HepG2 (cell line): Measurements from ENCODE around the gene ATP5F1E. TPM values are rescaled to one million over a fixed set of nuclear protein-coding genes. Genes with fewer than 3 reads are reported as not detected.
A peak's percentile ranks its signal among the peaks of the same experiment; 100 is the strongest.

Experiments
- ARID2 ChIP-seq: sonication (generic); formaldehyde crosslinking; IDR thresholded peaks from 2 replicates; pipeline ENCODE4 v1.8.1; 2022; ENCODE audit warnings: mild to moderate bottlenecking, missing genetic modification reagents, borderline replicate concordance
- EEA1 ChIP-seq: sonication (generic); formaldehyde crosslinking; IDR thresholded peaks from 2 replicates; pipeline ENCODE4 v1.5.1; 2020; ENCODE audit warnings: mild to moderate bottlenecking, missing genetic modification reagents, borderline replicate concordance
- FOXO1 ChIP-seq: sonication (generic); formaldehyde crosslinking; IDR thresholded peaks from 2 replicates; pipeline ENCODE4 v1.4.0; 2020; ENCODE audit warnings: missing genetic modification reagents
- HNRNPL ChIP-seq: fragments of 200-400 bp; formaldehyde crosslinking; IDR thresholded peaks from 2 replicates; pipeline ENCODE4 v1.6.1; 2017; ENCODE audit warnings: mild to moderate bottlenecking, low read depth, low read length
- MXI1 ChIP-seq: IDR thresholded peaks from 3 replicates; pipeline ENCODE4 v1.6.1; 2012; ENCODE audit warnings: low read depth, low read length, inconsistent platforms, borderline replicate concordance
- NR2C2 ChIP-seq: sonication (generic); formaldehyde crosslinking; IDR thresholded peaks from 2 replicates; pipeline ENCODE4 v1.4.0; 2020; ENCODE audit warnings: missing genetic modification reagents, mild to moderate bottlenecking, moderate library complexity, borderline replicate concordance
- POGK ChIP-seq: sonication (generic); formaldehyde crosslinking; conservative IDR thresholded peaks from 2 replicates; pipeline ENCODE4 v1.8.0; 2022; ENCODE audit warnings: mild to moderate bottlenecking, moderate library complexity, missing genetic modification reagents
- RXRA ChIP-seq: sonication (generic); formaldehyde crosslinking; IDR thresholded peaks from 2 replicates; pipeline ENCODE4 v1.5.1; 2020; ENCODE audit warnings: missing genetic modification reagents
- SALL2 ChIP-seq: sonication (generic); formaldehyde crosslinking; IDR thresholded peaks from 2 replicates; pipeline ENCODE4 v1.8.1; 2023; ENCODE audit warnings: mild to moderate bottlenecking, missing genetic modification reagents, inconsistent platforms
- SMARCE1 ChIP-seq: fragments of 450-650 bp; IDR thresholded peaks from 2 replicates; pipeline ENCODE4 v1.6.1; 2017; ENCODE audit warnings: borderline replicate concordance
- SRSF9 ChIP-seq: fragments of 200-400 bp; formaldehyde crosslinking; IDR thresholded peaks from 2 replicates; pipeline ENCODE4 v1.6.1; 2018; ENCODE audit warnings: borderline replicate concordance, mild to moderate bottlenecking, low read depth, low read length; ENCODE audit not compliant: insufficient read depth, poor library complexity, severe bottlenecking
- USF2 ChIP-seq, 2 experiments: sonication (generic) in 1 of 2; formaldehyde crosslinking in 1 of 2; IDR thresholded peaks; 2 replicates each; pipeline versions ENCODE4 v1.5.1 to v1.6.1; 2011 to 2020; ENCODE audit warnings: borderline replicate concordance in 1 of 2, low read depth in 1 of 2, low read length in 1 of 2, mild to moderate bottlenecking in 1 of 2, missing genetic modification reagents in 1 of 2, moderate library complexity in 1 of 2
- ZBTB25 ChIP-seq: IDR thresholded peaks from 2 replicates; pipeline ENCODE4 v1.6.1; 2018; ENCODE audit warnings: missing genetic modification reagents
- ZFP41 ChIP-seq: sonication (generic); formaldehyde crosslinking; IDR thresholded peaks from 2 replicates; pipeline ENCODE4 v1.4.0; 2020; ENCODE audit warnings: mild to moderate bottlenecking, missing genetic modification reagents, borderline replicate concordance
- ZGPAT ChIP-seq: IDR thresholded peaks from 2 replicates; pipeline ENCODE4 v1.6.1; 2016; ENCODE audit warnings: mild to moderate bottlenecking
- ZNF281 ChIP-seq: sonication (generic); formaldehyde crosslinking; IDR thresholded peaks from 2 replicates; pipeline ENCODE4 v1.4.0; 2020; ENCODE audit warnings: missing genetic modification reagents, borderline replicate concordance
- ZNF30 ChIP-seq: sonication (generic); formaldehyde crosslinking; IDR thresholded peaks from 2 replicates; pipeline ENCODE4 v1.5.0; 2020; ENCODE audit warnings: mild to moderate bottlenecking, missing genetic modification reagents
- ZNF558 ChIP-seq: sonication (generic); formaldehyde crosslinking; IDR thresholded peaks from 2 replicates; pipeline ENCODE4 v1.9.0; 2022; ENCODE audit warnings: mild to moderate bottlenecking, missing genetic modification reagents, borderline replicate concordance
- ZNF776 ChIP-seq: sonication (generic); formaldehyde crosslinking; IDR thresholded peaks from 2 replicates; pipeline ENCODE4 v1.4.0; 2020; ENCODE audit warnings: mild to moderate bottlenecking, missing genetic modification reagents
- polyA plus RNA-seq, 8 experiments: library from polyadenylated mRNA; depleted of rRNA in 3 of 8; stranded (reverse) in 7 of 8; unstranded in 1 of 8; fragments of >200 nt; fragmentation: Illumina TruSeq in 4 of 8; extraction: Trizol in 4 of 8; gene quantifications; 2 replicates each; pipeline versions ENCODE4 v1.2.1 to v1.2.3, GENCODE V29; 2011 to 2016; ENCODE audit warnings: low read depth in 4 of 8, missing spikeins in 1 of 8, mixed read lengths in 1 of 8; ENCODE audit not compliant: insufficient read depth in 1 of 8
- total RNA-seq, 5 experiments: library from RNA; depleted of rRNA; stranded (reverse); fragments of >200 nt; fragmentation: Illumina TruSeq; extraction: Trizol; gene quantifications; 2 replicates each; pipeline ENCODE4 v1.2.3, GENCODE V29; 2016; ENCODE audit warnings: low read depth in 1 of 5

The ATP5F1E gene
- total and polyA plus RNA-seq, 2 of the 13 experiments (the other 11 are each of a cell fraction or from before 2014, with no cell fraction given) = 121 to 134 TPM

- no peak for TF ChIP-seq POGK (CRISPR knock-in tag)
- TF ChIP-seq MXI1 = no peak
- TF ChIP-seq ZFP41 (CRISPR knock-in tag) = no peak
- no peak for TF ChIP-seq NR2C2 (CRISPR knock-in tag)
- peak; percentile 82 for TF ChIP-seq HNRNPL
- TF ChIP-seq SMARCE1 = no peak
- peak; percentile 76; the same call in 1 of the 2 replicates for TF ChIP-seq RXRA (CRISPR knock-in tag)
- peak; percentile 65; the same call in 1 of the 2 replicates for TF ChIP-seq ZGPAT
- TF ChIP-seq EEA1 = no peak
- peak; percentile 42; the same call in 1 of the 2 replicates for TF ChIP-seq FOXO1
- no peak for TF ChIP-seq ZNF558 (CRISPR knock-in tag)
- TF ChIP-seq SRSF9 = no peak
- no peak for TF ChIP-seq ZNF281 (CRISPR knock-in tag)
- no peak for TF ChIP-seq ZBTB25 (CRISPR knock-in tag)
- no peak for TF ChIP-seq USF2 (IDR thresholded peaks at IDR 0.05; ENCODE audit: low read depth, low read length)
- no peak for TF ChIP-seq USF2 (CRISPR knock-in tag; IDR thresholded peaks at IDR 0.05; ENCODE audit: borderline replicate concordance)
- no peak for TF ChIP-seq ZNF776 (CRISPR knock-in tag)
- TF ChIP-seq SALL2 (CRISPR knock-in tag) = no peak
- no peak for TF ChIP-seq ZNF30 (CRISPR knock-in tag)
- no peak for TF ChIP-seq ARID2 (CRISPR knock-in tag)
Observed at GRCh38 chr20:59004763-59005522, 27.2 kb downstream of the ATP5F1E start (continued).
